ENCODE measurements around the gene HDAC4.

DNA sequence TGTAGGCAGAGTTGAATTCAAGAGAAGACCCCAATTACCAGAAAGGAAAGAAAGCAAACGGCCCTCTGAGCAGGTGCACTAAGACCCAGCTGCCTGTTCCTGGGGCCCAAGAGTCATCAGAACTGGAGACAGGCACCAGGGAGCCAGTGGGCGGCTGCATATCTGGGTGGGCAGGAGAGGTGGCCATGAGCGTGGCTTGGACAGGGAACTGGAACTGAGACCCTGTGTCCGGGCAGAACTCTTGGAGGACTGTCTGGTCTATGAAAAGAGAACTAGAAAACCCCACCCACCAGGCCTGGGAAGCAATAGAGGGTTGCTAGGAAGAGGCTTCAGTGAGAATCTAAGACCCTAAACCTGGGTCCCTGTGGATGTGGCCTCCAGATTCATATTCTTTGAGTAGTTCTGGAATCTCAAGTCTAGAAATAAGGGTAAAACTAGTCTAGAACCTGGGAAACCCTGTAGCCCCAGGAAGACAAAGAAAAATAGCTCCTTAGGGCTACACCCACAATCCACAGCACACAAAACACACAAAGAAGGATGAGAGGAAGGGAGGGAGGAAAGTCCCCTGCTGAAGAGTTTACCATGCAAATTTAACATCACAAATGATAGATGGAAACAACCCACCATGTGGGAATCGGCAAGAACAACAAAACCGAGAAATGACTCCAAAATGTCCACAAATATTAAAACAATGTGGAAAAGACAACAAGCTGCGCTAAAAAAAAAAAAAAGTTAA is 147.0 kb downstream of the HDAC4 start:
- TF ChIP-seq, protein P1, sequence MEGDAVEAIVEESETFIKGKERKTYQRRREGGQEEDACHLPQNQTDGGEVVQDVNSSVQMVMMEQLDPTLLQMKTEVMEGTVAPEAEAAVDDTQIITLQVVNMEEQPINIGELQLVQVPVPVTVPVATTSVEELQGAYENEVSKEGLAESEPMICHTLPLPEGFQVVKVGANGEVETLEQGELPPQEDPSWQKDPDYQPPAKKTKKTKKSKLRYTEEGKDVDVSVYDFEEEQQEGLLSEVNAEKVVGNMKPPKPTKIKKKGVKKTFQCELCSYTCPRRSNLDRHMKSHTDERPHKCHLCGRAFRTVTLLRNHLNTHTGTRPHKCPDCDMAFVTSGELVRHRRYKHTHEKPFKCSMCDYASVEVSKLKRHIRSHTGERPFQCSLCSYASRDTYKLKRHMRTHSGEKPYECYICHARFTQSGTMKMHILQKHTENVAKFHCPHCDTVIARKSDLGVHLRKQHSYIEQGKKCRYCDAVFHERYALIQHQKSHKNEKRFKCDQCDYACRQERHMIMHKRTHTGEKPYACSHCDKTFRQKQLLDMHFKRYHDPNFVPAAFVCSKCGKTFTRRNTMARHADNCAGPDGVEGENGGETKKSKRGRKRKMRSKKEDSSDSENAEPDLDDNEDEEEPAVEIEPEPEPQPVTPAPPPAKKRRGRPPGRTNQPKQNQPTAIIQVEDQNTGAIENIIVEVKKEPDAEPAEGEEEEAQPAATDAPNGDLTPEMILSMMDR (IDR thresholded peaks at IDR 0.05) = no peak
- no peak for TF ChIP-seq POLR2AphosphoS5 (IDR thresholded peaks at IDR 0.05)
